ENCODE results near the gene ST8SIA4.
A peak's percentile ranks its signal among the peaks of the same experiment; 100 is the strongest.

ST8SIA4 gene

DNA sequence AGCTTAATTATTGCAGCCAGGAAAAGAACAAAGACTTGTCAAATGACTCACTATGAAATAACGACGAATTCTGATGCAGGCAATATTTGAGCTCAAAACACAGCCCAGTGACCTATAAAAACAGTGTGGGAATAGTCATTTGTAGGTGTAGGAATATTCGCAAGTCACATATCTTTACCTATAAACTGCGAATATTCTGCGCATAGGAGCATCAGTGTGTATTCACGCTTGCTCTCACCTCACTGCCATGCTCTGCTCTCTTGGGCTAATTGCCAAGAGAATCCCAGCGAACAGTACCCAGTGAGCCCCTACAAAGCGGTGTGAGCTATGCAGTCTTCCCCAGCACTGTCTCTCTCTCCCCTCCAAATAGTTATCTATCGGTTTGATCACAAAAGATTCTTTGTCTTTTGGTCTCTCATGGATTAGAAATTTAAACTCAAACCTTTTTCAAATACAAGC lies 74.2 kb downstream of the ST8SIA4 start:
- no peak overlapping the region for H3K4me2 ChIP-seq (ENCODE audit: low read length)
- H3K4me3 ChIP-seq (ENCODE audit: low read length): no peak overlapping the region
- H3K79me2 ChIP-seq (ENCODE audit: control insufficient read depth, low read length): no peaks in the 10 kb centered on the region
- TF ChIP-seq EZH2phosphoT487 (IDR thresholded peaks at IDR 0.05; ENCODE audit: borderline replicate concordance, low read length): no peak
- TF ChIP-seq, protein P1, sequence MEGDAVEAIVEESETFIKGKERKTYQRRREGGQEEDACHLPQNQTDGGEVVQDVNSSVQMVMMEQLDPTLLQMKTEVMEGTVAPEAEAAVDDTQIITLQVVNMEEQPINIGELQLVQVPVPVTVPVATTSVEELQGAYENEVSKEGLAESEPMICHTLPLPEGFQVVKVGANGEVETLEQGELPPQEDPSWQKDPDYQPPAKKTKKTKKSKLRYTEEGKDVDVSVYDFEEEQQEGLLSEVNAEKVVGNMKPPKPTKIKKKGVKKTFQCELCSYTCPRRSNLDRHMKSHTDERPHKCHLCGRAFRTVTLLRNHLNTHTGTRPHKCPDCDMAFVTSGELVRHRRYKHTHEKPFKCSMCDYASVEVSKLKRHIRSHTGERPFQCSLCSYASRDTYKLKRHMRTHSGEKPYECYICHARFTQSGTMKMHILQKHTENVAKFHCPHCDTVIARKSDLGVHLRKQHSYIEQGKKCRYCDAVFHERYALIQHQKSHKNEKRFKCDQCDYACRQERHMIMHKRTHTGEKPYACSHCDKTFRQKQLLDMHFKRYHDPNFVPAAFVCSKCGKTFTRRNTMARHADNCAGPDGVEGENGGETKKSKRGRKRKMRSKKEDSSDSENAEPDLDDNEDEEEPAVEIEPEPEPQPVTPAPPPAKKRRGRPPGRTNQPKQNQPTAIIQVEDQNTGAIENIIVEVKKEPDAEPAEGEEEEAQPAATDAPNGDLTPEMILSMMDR (IDR thresholded peaks at IDR 0.05; ENCODE audit: low read depth, low read length, poor library complexity, severe bottlenecking): no peak
- H3K4me1 ChIP-seq (ENCODE audit: control insufficient read depth, low read length): peaks cover 20% of the 10 kb centered on the region
- H3K27me3 ChIP-seq (ENCODE audit: control insufficient read depth, low read length): no peaks in the 10 kb centered on the region
- H3K9me2 ChIP-seq (replicated peaks; ENCODE audit: control insufficient read depth, low read length): no peaks in the 10 kb centered on the region
- no peak overlapping the region for H3K27ac ChIP-seq (ENCODE audit: low read depth, low read length)
- no peaks in the 10 kb centered on the region for H3F3A ChIP-seq (ENCODE audit: control insufficient read depth, insufficient read depth)
- no peaks in the 10 kb centered on the region for H3K9me3 ChIP-seq (ENCODE audit: control insufficient read depth, insufficient read depth, low read length)
- no peaks in the 10 kb centered on the region for H3K36me3 ChIP-seq (ENCODE audit: control insufficient read depth, low read length)
- H4K20me1 ChIP-seq (ENCODE audit: control insufficient read depth, insufficient read depth, low read depth, low read length): no peaks in the 10 kb centered on the region

DNA sequence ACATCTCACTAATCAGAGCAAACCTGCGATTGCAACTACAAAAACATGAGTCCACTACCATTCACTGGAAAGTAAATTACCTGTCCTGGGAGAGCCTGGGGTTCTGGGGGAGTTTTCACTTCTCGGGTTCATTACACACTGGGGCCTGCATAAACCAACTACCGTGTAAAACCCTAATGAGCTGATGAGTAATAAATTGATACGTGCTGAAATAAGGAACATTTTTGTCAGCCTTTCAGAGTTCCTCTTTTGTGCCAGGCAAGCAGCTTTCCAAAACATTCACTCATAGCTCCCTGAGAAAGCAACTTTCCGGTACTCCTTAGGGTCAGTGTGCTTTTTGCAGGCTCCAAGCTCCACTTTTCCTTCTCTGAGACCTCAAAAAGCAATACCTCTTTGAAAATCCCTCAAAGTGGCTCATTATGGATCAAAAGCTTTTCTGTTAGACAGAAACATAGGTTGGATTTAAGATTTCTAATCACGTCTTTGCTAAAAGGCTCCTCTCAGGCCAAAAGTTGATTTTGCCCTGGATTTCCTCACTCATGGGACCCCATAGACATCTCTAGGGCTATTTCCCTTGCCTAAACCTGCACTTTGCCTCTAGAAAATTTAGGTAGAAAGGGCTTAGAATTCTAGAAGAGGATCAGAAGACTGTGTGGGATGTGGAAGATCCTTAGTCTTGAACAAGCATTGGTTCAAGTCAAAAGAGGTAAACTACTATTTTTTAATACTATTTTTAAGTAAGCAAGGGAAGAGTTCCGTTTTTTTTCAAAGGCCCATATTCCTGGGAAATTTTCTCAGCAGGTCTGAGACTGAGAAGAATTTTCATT lies 74.8 kb downstream of the ST8SIA4 start:
- Histone ChIP-seq H3K4me3 (ENCODE audit: low read length) (no peak overlapping the region), H4K20me1 (ENCODE audit: control insufficient read depth, insufficient read depth, low read depth, low read length) (no peaks in the 10 kb centered on the region), H3K9me3 (ENCODE audit: control insufficient read depth, insufficient read depth, low read length) (no peaks in the 10 kb centered on the region), H3K4me2 (ENCODE audit: low read length) (peak overlapping the region; percentile 40), H3K79me2 (ENCODE audit: control insufficient read depth, low read length) (no peaks in the 10 kb centered on the region), H3K9me2 (replicated peaks; ENCODE audit: control insufficient read depth, low read length) (no peaks in the 10 kb centered on the region), H3K4me1 (ENCODE audit: control insufficient read depth, low read length) (peaks cover 20% of the 10 kb centered on the region), H3F3A (ENCODE audit: control insufficient read depth, insufficient read depth) (no peaks in the 10 kb centered on the region), H3K27me3 (ENCODE audit: control insufficient read depth, low read length) (no peaks in the 10 kb centered on the region), H3K27ac (ENCODE audit: low read depth, low read length) (no peak overlapping the region), H3K36me3 (ENCODE audit: control insufficient read depth, low read length) (no peaks in the 10 kb centered on the region)
- TF ChIP-seq EZH2phosphoT487 (IDR thresholded peaks at IDR 0.05; ENCODE audit: borderline replicate concordance, low read length): no peak
- TF ChIP-seq, protein P1 (IDR thresholded peaks at IDR 0.05; ENCODE audit: low read depth, low read length, poor library complexity, severe bottlenecking): no peak

DNA sequence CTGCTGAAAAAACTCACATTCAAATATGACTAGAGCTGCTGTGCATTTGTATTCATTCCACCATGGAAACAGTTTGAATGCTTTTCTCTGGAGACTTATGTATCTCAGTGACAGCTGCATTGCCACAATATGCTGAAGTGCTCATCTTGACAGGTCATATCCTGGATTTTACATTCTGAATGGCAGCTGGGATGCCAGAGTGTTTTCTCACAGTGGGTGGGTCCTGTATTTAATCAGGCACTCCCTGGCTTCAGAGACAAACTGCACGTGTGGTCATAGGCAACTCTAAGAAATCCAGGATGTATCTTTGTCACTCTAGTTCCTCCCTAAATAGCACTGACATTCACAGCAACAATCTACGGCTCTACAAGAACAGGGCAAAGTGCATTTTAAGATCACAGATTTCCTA lies 75.6 kb downstream of the ST8SIA4 start:
- Histone ChIP-seq H3K27me3 (ENCODE audit: control insufficient read depth, low read length) (no peaks in the 10 kb centered on the region), H3F3A (ENCODE audit: control insufficient read depth, insufficient read depth) (no peaks in the 10 kb centered on the region), H3K27ac (ENCODE audit: low read depth, low read length) (no peak overlapping the region), H3K4me3 (ENCODE audit: low read length) (no peak overlapping the region), H4K20me1 (ENCODE audit: control insufficient read depth, insufficient read depth, low read depth, low read length) (no peaks in the 10 kb centered on the region), H3K4me2 (ENCODE audit: low read length) (peak overlapping the region; percentile 40), H3K4me1 (ENCODE audit: control insufficient read depth, low read length) (peaks cover 20% of the 10 kb centered on the region), H3K79me2 (ENCODE audit: control insufficient read depth, low read length) (no peaks in the 10 kb centered on the region), H3K36me3 (ENCODE audit: control insufficient read depth, low read length) (no peaks in the 10 kb centered on the region), H3K9me2 (replicated peaks; ENCODE audit: control insufficient read depth, low read length) (no peaks in the 10 kb centered on the region), H3K9me3 (ENCODE audit: control insufficient read depth, insufficient read depth, low read length) (no peaks in the 10 kb centered on the region)
- TF ChIP-seq EZH2phosphoT487 (IDR thresholded peaks at IDR 0.05; ENCODE audit: borderline replicate concordance, low read length): no peak
- TF ChIP-seq, protein P1 (IDR thresholded peaks at IDR 0.05; ENCODE audit: low read depth, low read length, poor library complexity, severe bottlenecking): no peak

Data from DOHH2 (cell line).